HG03575 (cell line): ENCODE results near the gene TCEA2.
"Not testable (repeated sequence)": the region's sequence is repeated elsewhere in the genome, so short reads cannot be mapped to it uniquely, and the experiment has no call there.

Experiments used
- ATAC-seq: cut with Tn5 transposase; IDR thresholded peaks from one replicate; pipeline ENCODE4 v1.9.1; 2021; ENCODE audit not compliant: unreplicated experiment, insufficient number of reproducible peaks, low FRiP score; ENCODE audit errors: extremely low read depth

The TCEA2 gene

GRCh38 chr20:64084685-64085152 is 21.7 kb downstream of the TCEA2 start:
- no peak for ATAC-seq

GRCh38 chr20:64086801-64087200 is 23.8 kb downstream of the TCEA2 start:
- ATAC-seq: no peak

- not testable (repeated sequence) for ATAC-seq
Measured at GRCh38 chr20:64087226-64087825, 24.3 kb downstream of the TCEA2 start.

- not testable (repeated sequence) for ATAC-seq
Measured at GRCh38 chr20:64088586-64088985, 25.6 kb downstream of the TCEA2 start.

GRCh38 chr20:64090165-64090564 is 27.2 kb downstream of the TCEA2 start:
- ATAC-seq: no peak

- no peak for ATAC-seq
Measured at GRCh38 chr20:64091340-64091739, 28.3 kb downstream of the TCEA2 start.

GRCh38 chr20:64091770-64092169 is 28.8 kb downstream of the TCEA2 start:
- no peak for ATAC-seq

GRCh38 chr20:64092258-64093012 is 29.4 kb downstream of the TCEA2 start:
- no peak for ATAC-seq

GRCh38 chr20:64093013-64093503 is 30.1 kb downstream of the TCEA2 start:
- no peak for ATAC-seq

- no peak for ATAC-seq
Measured at GRCh38 chr20:64095455-64095854, 32.5 kb downstream of the TCEA2 start.

GRCh38 chr20:64095927-64096326 is 32.9 kb downstream of the TCEA2 start:
- ATAC-seq: no peak

- ATAC-seq: no peak
Measured at GRCh38 chr20:64096535-64096934, 33.5 kb downstream of the TCEA2 start.

- ATAC-seq: no peak
Measured at GRCh38 chr20:64098471-64099013, 35.5 kb downstream of the TCEA2 start.

- no peak for ATAC-seq
Measured at GRCh38 chr20:64099086-64099786, 36.2 kb downstream of the TCEA2 start.

GRCh38 chr20:64099880-64100565 is 37.0 kb downstream of the TCEA2 start:
- no peak for ATAC-seq

- no peak for ATAC-seq
Measured at GRCh38 chr20:64100566-64100888, 37.5 kb downstream of the TCEA2 start.

- no peak for ATAC-seq
Measured at GRCh38 chr20:64100946-64101688, 38.1 kb downstream of the TCEA2 start.

GRCh38 chr20:64101731-64102621 is 39.0 kb downstream of the TCEA2 start:
- no peak for ATAC-seq
